Loucy (cell line): ENCODE data around the gene UGT1A6.
"Not testable (repeated sequence)": the region's sequence is repeated elsewhere in the genome, so short reads cannot be mapped to it uniquely, and the experiment has no call there.

Experiments
- H2AFZ ChIP-seq: fragments of 200-600 bp; sonication (generic); 2 replicates; pipeline ENCODE4 v1.6.0; 2016; ENCODE audit warnings: antibody characterized with exemption, mild to moderate bottlenecking, low read length, moderate library complexity
- H3F3A ChIP-seq: fragments of 200-600 bp; 2 replicates; pipeline ENCODE4 v1.6.0; 2016; ENCODE audit warnings: antibody characterized with exemption, low read depth, mild to moderate bottlenecking
- H3K27me3 ChIP-seq: fragments of 200-600 bp; sonication (generic); 2 replicates; pipeline ENCODE4 v1.6.1; 2014; ENCODE audit warnings: low read length, mild to moderate bottlenecking; ENCODE audit not compliant: insufficient read depth, poor library complexity, severe bottlenecking
- H3K36me3 ChIP-seq: fragments of 200-600 bp; sonication (generic); 2 replicates; pipeline ENCODE4 v1.6.1; 2016; ENCODE audit warnings: low read length; ENCODE audit not compliant: insufficient read depth
- H3K4me1 ChIP-seq: fragments of 200-600 bp; sonication (generic); 2 replicates; pipeline ENCODE4 v1.5.1; 2014; ENCODE audit warnings: low read length, mild to moderate bottlenecking; ENCODE audit not compliant: insufficient read depth, poor library complexity, severe bottlenecking
- H3K4me2 ChIP-seq: fragments of 200-600 bp; sonication (generic); 2 replicates; pipeline ENCODE4 v1.6.0; 2014; ENCODE audit warnings: antibody characterized with exemption, low read length, low read depth, mild to moderate bottlenecking; ENCODE audit not compliant: poor library complexity, severe bottlenecking
- H3K4me3 ChIP-seq: fragments of 200-600 bp; sonication (generic); 2 replicates; pipeline ENCODE4 v1.5.1; 2014; ENCODE audit warnings: low read length, mild to moderate bottlenecking, mixed read lengths; ENCODE audit not compliant: poor library complexity, severe bottlenecking
- H3K79me2 ChIP-seq: fragments of 200-600 bp; sonication (generic); 2 replicates; pipeline ENCODE4 v1.6.1; 2014; ENCODE audit warnings: low read length; ENCODE audit not compliant: insufficient read depth
- H3K9ac ChIP-seq: fragments of 200-600 bp; sonication (generic); 2 replicates; pipeline ENCODE4 v1.6.0; 2014; ENCODE audit warnings: mild to moderate bottlenecking, low read depth, low read length, moderate library complexity; ENCODE audit not compliant: poor library complexity, severe bottlenecking
- H3K9me2 ChIP-seq: fragments of 200-600 bp; sonication (generic); replicated peaks from 2 replicates; pipeline ENCODE4 v1.6.1; 2016; ENCODE audit warnings: low read depth, low read length, mixed read lengths
- H3K9me3 ChIP-seq: fragments of 200-600 bp; sonication (generic); 2 replicates; pipeline ENCODE4 v1.6.1; 2014; ENCODE audit warnings: mild to moderate bottlenecking, antibody characterized with exemption, low read length, low read depth; ENCODE audit not compliant: insufficient read depth
- H4K20me1 ChIP-seq: fragments of 200-600 bp; sonication (generic); 2 replicates; pipeline ENCODE4 v1.6.0; 2014; ENCODE audit warnings: antibody characterized with exemption, low read length, mild to moderate bottlenecking; ENCODE audit not compliant: insufficient read depth, poor library complexity, severe bottlenecking
- EZH2phosphoT487 ChIP-seq: fragments of 200-600 bp; IDR thresholded peaks from 2 replicates; pipeline ENCODE4 v1.6.1; 2018; ENCODE audit warnings: antibody characterized with exemption, mild to moderate bottlenecking, moderate library complexity, borderline replicate concordance
- TF ChIP-seq, protein P1 (sequence below): fragments of 200-600 bp; sonication (generic); conservative IDR thresholded peaks from 2 replicates; pipeline ENCODE4 v1.5.1; 2014; ENCODE audit warnings: mild to moderate bottlenecking, antibody characterized with exemption, low read length

Gene UGT1A6

DNA sequence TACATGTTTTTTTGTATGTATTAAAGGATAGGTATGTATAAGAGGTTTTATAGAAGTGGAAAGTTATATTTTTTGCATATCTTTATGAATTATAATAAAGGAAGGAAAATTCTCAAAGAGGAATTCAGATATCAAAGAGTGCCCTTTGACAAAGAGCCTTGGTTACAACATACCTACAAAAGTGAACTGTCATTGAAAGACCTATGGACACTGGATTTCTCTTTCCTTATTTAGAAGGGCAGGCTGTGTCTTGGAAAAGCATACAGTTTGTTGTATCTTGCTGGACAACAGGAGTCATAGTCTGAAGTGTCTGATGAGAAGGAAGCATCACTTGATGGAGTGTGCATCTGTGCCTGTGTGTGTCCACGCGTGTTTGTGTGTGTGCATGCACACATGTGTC lies 41.3 kb upstream of the UGT1A6 start:
- no peak overlapping the region for H2AFZ ChIP-seq
- H3K4me2 ChIP-seq = no peak overlapping the region
- H3K27me3 ChIP-seq = no peaks in the 10 kb centered on the region
- H4K20me1 ChIP-seq = no peaks in the 10 kb centered on the region
- no peaks in the 10 kb centered on the region for H3F3A ChIP-seq
- TF ChIP-seq EZH2phosphoT487 = no peak
- TF ChIP-seq, protein P1, sequence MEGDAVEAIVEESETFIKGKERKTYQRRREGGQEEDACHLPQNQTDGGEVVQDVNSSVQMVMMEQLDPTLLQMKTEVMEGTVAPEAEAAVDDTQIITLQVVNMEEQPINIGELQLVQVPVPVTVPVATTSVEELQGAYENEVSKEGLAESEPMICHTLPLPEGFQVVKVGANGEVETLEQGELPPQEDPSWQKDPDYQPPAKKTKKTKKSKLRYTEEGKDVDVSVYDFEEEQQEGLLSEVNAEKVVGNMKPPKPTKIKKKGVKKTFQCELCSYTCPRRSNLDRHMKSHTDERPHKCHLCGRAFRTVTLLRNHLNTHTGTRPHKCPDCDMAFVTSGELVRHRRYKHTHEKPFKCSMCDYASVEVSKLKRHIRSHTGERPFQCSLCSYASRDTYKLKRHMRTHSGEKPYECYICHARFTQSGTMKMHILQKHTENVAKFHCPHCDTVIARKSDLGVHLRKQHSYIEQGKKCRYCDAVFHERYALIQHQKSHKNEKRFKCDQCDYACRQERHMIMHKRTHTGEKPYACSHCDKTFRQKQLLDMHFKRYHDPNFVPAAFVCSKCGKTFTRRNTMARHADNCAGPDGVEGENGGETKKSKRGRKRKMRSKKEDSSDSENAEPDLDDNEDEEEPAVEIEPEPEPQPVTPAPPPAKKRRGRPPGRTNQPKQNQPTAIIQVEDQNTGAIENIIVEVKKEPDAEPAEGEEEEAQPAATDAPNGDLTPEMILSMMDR = no peak
- no peaks in the 10 kb centered on the region for H3K36me3 ChIP-seq
- H3K4me1 ChIP-seq = peaks cover 6% of the 10 kb centered on the region
- no peaks in the 10 kb centered on the region for H3K9me2 ChIP-seq
- H3K4me3 ChIP-seq = no peak overlapping the region
- H3K9me3 ChIP-seq = peaks cover 3% of the 10 kb centered on the region; the same call in 1 of the 2 replicates
- H3K79me2 ChIP-seq = no peaks in the 10 kb centered on the region
- no peak overlapping the region for H3K9ac ChIP-seq

DNA sequence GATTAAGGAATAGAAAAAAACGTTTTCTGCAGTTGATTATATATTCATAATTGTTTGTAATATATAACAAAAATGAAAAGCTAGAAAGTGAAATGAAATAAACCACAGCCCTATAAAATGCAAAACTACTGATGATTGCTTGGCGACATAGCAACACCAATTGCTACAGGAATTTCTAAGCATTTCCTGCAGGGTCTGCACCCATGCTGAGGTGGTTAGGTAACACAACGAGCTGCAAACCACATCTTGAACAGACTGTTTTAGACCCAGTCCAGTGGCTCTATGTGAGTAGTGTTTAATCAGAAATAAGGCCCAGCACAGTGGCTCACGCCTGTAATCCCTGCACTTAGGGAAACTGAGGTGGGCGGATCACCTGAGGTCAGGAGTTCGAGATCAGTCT lies 38.2 kb upstream of the UGT1A6 start:
- H3F3A ChIP-seq = no peaks in the 10 kb centered on the region
- H2AFZ ChIP-seq = no peak overlapping the region
- no peak overlapping the region for H3K4me3 ChIP-seq
- H3K27me3 ChIP-seq = no peaks in the 10 kb centered on the region
- H3K9ac ChIP-seq = no peak overlapping the region
- no peaks in the 10 kb centered on the region for H3K9me2 ChIP-seq
- H3K4me2 ChIP-seq = peak overlapping the region; percentile 37
- H3K79me2 ChIP-seq = no peaks in the 10 kb centered on the region
- H3K9me3 ChIP-seq = no peaks in the 10 kb centered on the region
- peaks cover 6% of the 10 kb centered on the region for H3K4me1 ChIP-seq
- H4K20me1 ChIP-seq = no peaks in the 10 kb centered on the region
- no peak for TF ChIP-seq EZH2phosphoT487
- TF ChIP-seq, protein P1 = no peak
- H3K36me3 ChIP-seq = no peaks in the 10 kb centered on the region

DNA sequence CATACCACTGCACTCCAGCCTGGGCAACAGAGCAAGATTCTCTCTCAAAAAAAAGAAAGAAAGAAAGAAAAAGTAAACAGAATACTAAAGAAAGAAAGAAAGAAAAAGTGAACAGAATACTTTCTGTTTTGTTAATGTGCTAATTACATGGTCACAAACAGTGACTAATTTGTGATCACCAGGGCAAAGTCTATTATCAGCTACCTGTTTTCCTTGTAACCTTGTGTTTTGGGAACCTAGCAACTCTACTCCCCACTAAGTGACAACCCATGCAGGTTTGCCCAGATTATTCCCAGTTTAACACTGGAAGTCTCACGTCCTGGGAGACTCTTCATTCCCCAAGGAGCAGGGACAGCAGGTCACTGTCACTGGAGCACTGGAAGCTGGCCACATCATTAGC lies 37.6 kb upstream of the UGT1A6 start:
- Histone ChIP-seq H4K20me1 (no peaks in the 10 kb centered on the region), H3F3A (no peaks in the 10 kb centered on the region), H3K79me2 (no peaks in the 10 kb centered on the region), H3K4me3 (no peak overlapping the region), H3K36me3 (no peaks in the 10 kb centered on the region), H3K4me2 (no peak overlapping the region), H3K9me2 (no peaks in the 10 kb centered on the region), H3K27me3 (no peaks in the 10 kb centered on the region), H2AFZ (no peak overlapping the region), H3K9me3 (no peaks in the 10 kb centered on the region), H3K9ac (no peak overlapping the region), H3K4me1 (peaks cover 6% of the 10 kb centered on the region)
- no peak for TF ChIP-seq EZH2phosphoT487
- TF ChIP-seq, protein P1 = no peak

DNA sequence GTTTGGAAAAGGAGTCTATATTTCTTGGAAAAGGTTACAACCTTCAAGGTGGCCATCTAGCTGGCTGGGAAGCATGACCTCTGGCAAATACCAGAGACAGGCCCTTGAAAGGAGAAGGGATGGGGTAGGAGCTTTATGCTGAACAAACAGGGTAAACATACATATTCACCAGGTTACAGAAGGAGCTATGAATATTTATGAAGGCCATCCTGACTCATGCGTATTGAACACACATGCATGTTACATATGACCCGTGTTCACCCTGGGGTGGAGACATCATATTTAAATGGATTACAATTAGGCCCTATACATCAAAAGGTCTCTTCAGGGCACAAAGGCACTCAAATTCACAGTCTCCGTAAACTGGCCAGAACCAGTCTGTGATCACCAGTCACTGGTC lies 36.7 kb upstream of the UGT1A6 start:
- H3K4me1 ChIP-seq, H2AFZ ChIP-seq, H3K79me2 ChIP-seq, H3K36me3 ChIP-seq, H3K9me2 ChIP-seq, H3K27me3 ChIP-seq, H3K9ac ChIP-seq, H3K4me2 ChIP-seq, H3K9me3 ChIP-seq, H3F3A ChIP-seq, H4K20me1 ChIP-seq, H3K4me3 ChIP-seq: not testable (repeated sequence)
